NB4 (cell line): Measurements from ENCODE around the gene KRT77.

Experiments
- POLR2A ChIP-seq: IDR thresholded peaks from 2 replicates; pipeline ENCODE4 v1.6.1; 2011; ENCODE audit warnings: mild to moderate bottlenecking; ENCODE audit not compliant: insufficient read length; ENCODE audit errors: extremely low read depth
- TF ChIP-seq, protein P1 (sequence below): IDR thresholded peaks from one replicate; pipeline ENCODE4 v1.5.1; 2012; ENCODE audit warnings: low read depth, low read length
- TF ChIP-seq, protein P2 (sequence below): IDR thresholded peaks from 2 replicates; pipeline ENCODE4 v1.6.1; 2011; ENCODE audit warnings: low read depth, low read length

DNA sequence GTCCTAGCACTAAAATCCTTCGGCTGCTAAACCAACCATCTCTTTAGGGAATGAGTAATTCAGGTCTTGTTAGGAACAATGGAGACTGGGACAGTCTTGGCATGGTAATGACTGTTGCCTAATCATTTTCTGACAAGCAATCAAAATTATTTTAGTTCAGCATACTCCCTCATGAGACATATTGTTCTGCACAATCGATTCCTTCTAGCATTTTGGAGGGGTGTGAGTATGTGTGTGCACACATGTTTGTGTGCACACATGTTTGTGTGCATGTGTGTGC lies 21.0 kb downstream of the KRT77 start:
- TF ChIP-seq, protein P1, sequence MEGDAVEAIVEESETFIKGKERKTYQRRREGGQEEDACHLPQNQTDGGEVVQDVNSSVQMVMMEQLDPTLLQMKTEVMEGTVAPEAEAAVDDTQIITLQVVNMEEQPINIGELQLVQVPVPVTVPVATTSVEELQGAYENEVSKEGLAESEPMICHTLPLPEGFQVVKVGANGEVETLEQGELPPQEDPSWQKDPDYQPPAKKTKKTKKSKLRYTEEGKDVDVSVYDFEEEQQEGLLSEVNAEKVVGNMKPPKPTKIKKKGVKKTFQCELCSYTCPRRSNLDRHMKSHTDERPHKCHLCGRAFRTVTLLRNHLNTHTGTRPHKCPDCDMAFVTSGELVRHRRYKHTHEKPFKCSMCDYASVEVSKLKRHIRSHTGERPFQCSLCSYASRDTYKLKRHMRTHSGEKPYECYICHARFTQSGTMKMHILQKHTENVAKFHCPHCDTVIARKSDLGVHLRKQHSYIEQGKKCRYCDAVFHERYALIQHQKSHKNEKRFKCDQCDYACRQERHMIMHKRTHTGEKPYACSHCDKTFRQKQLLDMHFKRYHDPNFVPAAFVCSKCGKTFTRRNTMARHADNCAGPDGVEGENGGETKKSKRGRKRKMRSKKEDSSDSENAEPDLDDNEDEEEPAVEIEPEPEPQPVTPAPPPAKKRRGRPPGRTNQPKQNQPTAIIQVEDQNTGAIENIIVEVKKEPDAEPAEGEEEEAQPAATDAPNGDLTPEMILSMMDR = no peak
- TF ChIP-seq POLR2A = no peak
- TF ChIP-seq, protein P2, sequence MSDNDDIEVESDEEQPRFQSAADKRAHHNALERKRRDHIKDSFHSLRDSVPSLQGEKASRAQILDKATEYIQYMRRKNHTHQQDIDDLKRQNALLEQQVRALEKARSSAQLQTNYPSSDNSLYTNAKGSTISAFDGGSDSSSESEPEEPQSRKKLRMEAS = no peak
